Neural cell (in vitro differentiated cells): ENCODE measurements around the gene PRIMPOL.

Experiments
- CTCF ChIP-seq: fragments of 450-650 bp; IDR thresholded peaks from 2 replicates; pipeline ENCODE4 v1.5.1; 2014; ENCODE audit warnings: antibody characterized with exemption, mild to moderate bottlenecking, moderate library complexity; ENCODE audit not compliant: poor library complexity, severe bottlenecking
- EZH2 ChIP-seq: fragments of 200-600, 300-800 bp; shearing (Covaris generic), sonication (generic); IDR thresholded peaks from 2 replicates; pipeline ENCODE4 v1.6.1; 2014; ENCODE audit warnings: antibody characterized with exemption, low read length, borderline replicate concordance, mild to moderate bottlenecking; ENCODE audit not compliant: insufficient read depth, poor library complexity, severe bottlenecking
- MXI1 ChIP-seq: fragments of 450-650 bp; conservative IDR thresholded peaks from 2 replicates; pipeline ENCODE4 v1.6.1; 2014; ENCODE audit warnings: antibody characterized with exemption, mild to moderate bottlenecking; ENCODE audit not compliant: poor library complexity, severe bottlenecking
- POLR2AphosphoS5 ChIP-seq: IDR thresholded peaks from 2 replicates; pipeline ENCODE4 v1.6.1; 2012

GRCh38 chr4:184705692-184706091 lies 56.2 kb downstream of the PRIMPOL start:
- no peak for TF ChIP-seq EZH2
- no peak for TF ChIP-seq CTCF
- TF ChIP-seq MXI1, result no peak
- no peak for TF ChIP-seq POLR2AphosphoS5
